Glomerular endothelial cell (primary cell): Measurements from ENCODE around the gene EXOC3L1. TPM values are rescaled to one million over a fixed set of nuclear protein-coding genes. Genes with fewer than 3 reads are reported as not detected.

ENCODE experiments used
- DNase-seq: peaks from one replicate; pipeline ENCODE4 v3.0.0-alpha.2; 2011; ENCODE audit warnings: low read depth, low spot score; ENCODE audit errors: extremely low read depth
- total RNA-seq: library from RNA; depleted of rRNA; stranded (reverse); fragments of >200 nt; gene quantifications from 2 replicates; pipeline ENCODE4 v1.2.3, GENCODE V29; 2015

The EXOC3L1 gene
- total RNA-seq, 1 donor from 2014 or later = 27.4 TPM

DNA sequence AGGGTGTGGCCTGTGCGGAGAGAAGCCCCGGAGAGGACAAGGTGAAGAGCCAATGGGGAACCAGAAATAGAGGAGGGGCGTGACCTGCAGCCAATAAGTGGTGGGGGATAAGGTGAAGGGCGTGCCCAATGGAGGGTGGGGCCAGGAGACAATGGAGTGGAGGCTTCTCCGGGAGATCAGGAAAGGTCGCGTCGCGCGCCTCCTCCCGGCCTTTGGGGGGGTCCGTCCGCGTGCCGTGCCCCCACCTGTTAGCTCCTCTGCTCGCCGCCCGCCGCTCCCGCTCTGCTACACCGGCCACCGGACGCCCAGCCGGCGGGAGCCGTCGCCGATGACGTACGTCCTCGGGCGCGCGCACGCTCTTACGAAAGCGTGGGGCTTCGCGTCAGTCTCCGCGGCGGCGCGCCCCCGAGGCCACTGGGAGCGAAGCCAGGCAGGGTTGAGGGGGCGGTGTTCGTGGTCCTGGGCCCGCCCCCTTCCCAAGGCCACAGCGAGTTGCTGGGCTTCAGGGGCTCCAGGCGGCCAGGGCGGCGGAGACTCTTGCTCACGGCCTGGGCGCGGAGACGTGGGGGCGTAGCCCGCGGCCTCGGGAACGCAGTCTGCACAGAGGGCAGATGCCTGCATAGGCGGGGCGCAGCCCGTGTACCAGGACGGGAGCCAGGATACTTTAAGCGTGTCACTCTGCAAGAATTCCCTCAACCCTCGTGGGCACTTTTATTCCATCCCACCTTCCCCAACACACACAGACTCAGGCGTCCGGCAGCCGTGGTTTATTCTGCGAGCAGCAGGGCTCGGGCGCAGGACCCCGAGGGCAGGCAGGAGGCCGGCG is 6.1 kb downstream of the EXOC3L1 start, which contains the start of gene MATCAP1:
TSS of gene MATCAP1 (minus strand) at position 337 of the 826 bp plus-strand sequence. CDS start 3,353 bp downstream, outside the sequence.
- DNase-seq = peak; percentile 73

DNA sequence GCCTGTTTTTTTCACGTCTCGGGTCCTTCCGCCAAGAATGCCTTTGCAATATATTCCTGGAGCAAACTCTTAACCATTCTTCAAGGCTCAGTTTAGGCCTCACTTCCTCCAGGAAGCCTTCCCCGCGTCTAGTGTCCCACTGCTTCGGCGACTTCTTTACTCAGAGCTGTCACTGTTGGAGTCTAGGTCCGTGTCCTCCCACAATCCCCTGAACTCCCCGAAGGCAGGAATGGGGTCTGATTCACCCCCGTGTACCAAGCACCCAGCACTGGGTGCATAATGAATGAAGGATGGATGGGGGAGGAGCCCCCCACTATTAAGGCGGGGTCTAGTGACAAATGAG is 6.7 kb downstream of the EXOC3L1 start:
- DNase-seq = no peak

DNA sequence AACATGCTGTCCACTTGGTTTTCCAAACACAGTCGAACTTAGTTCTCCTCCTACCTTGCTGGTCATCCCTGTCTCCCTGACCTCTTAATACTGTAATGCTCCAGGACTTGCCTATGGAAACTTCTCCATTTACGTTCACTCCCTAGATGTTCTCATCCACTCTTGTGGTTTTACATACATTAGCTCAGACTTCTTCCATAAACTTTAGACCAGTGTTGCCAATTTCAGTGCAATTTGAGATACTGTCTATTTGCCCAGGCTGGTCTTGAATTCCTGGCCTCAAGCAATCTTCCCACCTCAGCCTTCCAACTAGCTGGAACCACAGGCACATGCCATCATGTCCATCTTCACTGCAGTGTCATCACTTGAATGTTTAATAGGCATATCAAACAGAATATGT is 7.6 kb downstream of the EXOC3L1 start:
- DNase-seq = no peak

DNA sequence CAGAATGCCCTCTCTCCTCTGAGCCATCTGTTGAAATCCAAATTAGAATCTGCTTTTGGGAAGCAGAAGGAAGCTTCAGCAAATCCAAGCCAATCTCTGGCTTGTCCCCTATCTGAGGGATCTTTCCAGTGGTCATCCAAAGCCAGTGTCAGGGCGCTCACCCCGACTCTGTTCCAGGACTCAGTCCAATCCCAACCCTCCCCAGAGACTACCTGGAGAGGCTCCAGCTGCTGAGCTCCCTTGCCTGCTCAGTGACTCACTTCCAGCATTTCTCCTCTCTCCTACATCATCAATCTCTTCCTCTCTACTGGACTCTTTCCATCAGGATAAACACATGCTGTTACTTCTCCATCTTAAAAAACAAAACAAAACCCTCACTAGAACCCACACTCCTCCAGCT is 8.6 kb downstream of the EXOC3L1 start:
- no peak for DNase-seq

DNA sequence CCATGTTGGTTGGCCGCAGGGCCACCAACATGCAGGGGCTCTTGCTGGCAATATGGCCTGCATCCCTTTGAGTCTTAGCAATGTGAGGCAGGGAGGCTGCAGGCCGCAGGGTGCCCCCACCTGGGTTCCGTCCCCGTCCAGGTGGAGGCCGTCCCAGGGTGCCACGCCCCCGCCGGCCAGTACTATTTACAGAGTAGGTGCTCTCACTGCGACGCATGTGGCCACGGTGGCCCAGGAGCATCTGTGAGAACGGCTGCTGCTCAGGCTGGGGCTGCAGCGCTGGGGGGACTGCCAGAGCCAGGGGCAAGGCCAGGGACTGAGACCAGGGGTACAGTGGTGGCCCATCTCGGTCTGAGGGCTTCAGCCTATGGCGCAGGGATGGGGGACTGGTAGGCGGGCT is 9.8 kb downstream of the EXOC3L1 start:
- no peak for DNase-seq

DNA sequence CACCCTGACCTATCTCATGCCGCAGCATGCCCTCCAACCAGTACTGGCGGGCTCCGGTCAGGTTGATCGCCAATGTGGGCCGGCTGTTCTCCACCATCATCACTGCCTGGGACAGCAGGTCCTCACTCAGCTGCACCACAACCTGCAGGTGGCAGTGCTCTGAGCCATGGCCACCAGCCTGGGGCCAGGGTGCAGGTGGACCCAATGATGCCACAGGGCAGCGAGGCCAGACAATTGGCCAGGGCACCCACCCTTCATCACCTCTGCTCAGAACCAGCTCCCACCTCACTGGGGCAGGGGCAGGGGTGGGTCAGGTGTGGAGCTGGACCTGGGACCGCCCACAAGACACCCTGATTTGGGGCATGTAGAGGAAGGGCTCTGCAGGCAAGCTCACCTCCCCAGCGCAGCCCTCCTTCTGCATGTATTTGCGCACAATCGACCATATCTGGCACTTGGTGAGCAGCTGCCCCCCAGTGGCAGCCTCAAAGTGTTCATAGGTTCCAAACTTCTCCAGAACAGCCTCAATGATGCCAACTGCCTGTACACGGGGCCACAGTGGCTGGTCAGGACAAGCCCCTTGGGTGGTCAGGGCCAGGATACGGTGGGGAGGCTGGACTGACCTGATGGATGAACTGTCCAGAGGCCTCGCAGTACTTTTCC is 10.4 kb downstream of the EXOC3L1 start:
- DNase-seq = no peak

DNA sequence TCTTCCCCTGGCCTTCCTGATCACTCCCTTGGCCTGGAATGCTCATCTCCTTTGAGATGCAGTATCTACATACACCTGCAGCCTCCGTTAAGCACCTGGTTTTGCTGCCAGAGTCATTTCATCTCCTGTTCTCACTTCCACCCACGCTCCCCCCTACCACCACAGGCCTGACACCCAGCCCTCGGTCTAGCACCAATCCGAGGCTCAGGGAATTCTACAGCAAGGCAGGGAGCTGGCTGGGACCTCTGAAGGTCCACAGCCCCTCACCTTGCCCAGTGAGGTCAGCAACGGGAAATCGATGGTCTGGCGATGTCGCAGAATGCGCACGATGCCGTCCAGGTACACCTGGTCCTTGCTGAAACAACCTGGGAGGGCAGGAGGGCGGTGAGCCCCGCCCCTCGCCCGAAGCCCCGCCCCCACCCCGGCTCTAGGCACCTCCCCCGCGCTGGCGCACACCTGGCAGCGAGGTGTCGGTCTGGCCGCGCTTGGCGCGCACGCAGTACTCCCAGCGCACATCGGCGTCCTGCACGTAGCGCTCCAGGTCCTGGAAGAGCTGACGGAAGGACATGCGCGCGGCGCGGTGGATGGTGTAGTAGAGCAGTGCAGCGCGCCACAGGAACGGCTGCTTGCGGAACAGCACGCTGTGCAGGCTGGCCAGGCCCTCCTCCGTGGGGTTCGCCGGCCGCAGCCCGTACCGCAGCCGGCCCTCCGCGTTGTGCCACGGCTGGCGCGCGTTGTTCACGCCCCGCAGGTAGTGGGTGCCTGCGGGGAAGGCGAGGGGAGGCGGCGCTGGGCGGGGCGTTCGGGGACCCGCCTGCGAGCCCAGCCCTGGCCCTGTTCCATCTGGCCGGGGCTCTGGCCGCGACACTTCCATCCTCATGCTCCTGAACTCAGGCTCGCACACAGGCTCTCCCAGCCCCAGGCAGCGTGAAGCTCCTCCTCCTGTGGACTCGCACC is 11.9 kb downstream of the EXOC3L1 start:
- DNase-seq = no peak

DNA sequence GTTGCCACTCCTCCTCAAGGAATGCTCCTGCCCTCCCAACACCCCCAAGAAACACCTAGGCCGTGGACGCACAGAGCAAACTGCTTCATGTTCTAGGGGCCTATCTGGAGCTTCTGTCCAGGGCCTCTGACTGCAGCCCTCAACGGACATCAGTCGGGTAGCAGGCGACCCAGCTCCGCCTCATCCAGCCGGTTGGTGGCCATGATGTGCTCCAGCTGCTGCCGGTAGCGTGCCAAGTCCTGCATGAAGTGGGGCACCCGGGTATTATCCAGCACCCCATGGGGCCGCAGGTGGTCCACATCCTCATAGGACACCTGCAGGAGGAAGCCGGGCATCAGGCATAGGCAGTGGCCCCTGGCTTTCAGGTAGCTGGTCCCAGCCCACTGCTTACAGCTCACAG is 13.3 kb downstream of the EXOC3L1 start:
- DNase-seq = no peak

DNA sequence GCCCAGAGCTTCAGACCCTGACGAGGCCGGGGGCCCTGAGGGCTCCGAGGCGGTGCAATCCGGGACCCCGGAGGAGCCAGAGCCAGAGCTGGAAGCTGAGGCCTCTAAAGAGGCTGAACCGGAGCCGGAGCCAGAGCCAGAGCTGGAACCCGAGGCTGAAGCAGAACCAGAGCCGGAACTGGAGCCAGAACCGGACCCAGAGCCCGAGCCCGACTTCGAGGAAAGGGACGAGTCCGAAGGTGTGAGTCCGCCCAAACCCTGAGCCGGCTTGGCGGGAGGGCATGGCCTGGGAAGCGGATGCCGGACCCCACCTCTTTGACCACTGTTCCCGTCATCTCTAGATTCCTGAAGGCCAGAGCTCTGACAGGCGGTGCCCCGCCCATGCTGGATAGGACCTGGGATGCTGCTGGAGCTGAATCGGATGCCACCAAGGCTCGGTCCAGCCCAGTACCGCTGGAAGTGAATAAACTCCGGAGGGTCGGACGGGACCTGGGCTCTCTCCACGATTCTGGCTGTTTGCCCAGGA is 15.2 kb downstream of the EXOC3L1 start:
- no peak for DNase-seq

DNA sequence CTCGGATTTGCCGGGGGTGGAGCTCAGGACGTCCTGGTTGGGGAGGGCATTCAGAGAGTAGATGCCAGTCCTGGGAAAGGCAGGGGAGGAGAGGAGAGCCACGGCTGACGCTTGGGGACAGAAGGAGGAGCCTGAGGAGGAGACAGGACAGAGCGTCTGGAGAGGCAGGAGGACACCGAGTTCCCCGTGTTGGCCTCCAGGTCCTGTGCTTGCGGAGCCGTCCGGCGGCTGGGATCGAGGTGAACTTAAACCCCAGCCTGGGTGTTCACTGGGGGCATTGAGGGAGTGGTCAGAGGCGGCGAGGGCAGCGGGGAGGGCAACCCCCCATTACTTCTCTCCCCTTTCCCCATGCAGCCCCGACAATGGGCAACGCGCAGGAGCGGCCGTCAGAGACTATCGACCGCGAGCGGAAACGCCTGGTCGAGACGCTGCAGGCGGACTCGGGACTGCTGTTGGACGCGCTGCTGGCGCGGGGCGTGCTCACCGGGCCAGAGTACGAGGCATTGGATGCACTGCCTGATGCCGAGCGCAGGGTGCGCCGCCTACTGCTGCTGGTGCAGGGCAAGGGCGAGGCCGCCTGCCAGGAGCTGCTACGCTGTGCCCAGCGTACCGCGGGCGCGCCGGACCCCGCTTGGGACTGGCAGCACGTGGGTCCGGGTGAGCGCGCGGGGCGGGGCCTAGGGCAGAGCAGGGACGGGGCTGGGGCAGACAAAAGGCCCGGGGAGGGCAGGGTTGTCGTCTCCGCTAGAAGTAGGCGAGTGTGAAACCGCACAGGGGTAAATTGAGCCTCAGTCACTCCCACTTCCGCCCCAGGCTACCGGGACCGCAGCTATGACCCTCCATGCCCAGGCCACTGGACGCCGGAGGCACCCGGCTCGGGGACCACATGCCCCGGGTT is 15.9 kb downstream of the EXOC3L1 start:
- no peak for DNase-seq

DNA sequence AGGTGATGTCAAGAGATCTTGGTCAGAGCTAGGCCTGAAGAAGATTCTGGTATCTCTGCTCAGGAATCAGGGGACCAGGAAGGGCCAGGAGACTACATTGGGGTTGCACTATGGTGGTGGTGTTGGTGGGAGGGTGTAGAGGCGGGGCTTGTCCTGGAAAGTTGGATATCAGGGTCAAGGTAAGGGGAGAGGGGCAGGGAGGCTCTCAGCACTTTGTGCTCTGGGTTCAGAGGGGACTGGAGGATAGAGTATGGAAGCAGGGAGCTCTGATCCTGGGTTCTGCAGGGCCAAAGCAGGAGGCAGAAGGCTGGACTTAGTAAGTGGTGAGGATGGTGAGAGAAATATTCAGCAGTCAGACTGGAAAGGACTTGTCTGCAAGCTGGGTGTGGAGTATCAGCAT is 16.6 kb downstream of the EXOC3L1 start:
- no peak for DNase-seq

DNA sequence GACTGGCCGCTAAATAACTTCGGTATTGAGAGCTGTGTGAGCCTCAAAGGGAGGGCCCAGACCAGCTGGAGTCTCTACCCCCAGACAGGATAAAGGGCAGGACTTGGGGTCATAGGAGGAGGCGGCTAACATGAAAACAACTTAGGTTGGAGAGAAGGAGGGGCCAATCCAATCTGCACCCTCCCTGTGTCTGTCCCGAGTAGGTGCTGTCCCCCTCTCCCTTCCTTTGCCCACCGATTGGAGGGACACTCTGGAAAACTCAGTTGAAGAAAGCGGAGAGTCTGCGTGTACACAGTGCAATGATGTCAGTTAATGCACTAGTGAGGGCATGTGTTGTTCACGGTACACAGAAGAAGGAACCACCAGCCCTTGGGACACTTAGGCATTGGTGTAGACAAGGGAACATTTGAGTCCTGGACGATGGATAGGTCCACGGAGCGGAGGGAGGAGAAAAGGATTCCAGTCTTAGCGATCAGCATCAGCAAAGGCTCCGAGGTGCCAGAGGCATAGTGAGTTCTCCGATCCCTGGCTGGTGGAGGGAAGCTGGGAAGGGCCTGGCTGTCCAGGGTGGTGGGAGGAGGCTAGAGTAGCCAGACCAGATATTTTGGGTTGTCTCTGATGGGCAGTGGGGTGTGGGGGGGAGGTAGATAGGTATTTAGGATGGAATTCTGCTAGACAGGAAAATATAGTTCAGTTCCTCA is 18.8 kb downstream of the EXOC3L1 start:
- DNase-seq = no peak

DNA sequence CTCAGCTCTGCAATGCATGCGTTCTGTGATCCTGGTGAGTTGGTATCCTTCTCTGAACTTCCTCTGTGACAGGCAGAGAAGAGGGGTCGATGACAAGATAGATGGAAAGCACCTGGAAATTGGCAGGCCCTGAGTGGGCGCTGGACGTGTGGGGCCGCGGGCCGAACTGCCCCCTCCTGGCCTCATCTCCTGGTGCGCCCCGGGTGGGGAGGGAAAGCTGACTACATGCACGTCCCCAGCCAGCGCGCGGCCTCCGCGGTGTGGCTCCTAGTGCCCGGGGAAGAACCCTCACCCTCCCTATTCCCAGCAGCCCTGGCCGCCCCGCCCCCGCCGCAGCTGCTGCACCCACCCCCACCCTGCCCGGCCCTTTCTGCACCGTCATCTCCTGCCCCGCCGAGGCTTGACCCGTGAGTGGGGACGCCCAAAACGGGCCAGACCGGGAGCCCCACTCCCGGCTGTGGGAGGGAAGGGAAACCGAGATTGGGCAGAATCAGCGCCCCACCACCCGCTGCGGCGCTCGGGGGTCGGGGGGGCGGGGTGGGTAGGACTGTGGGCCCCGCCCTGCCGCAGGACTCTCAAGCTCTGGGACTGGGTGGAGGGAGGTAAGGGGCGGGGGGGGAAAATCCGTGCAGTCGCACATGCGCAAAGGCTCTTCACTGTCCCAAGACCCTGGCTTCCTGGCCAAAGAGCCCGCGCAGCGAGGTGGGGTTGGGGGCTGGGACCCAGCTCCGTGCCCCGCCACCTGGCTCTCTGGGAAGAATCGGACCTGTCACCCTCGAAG is 19.6 kb downstream of the EXOC3L1 start, which contains the start of gene NOL3:
TSS of gene NOL3 (plus strand) at position 371 of the 781 bp plus-strand sequence.
- DNase-seq = no peak

DNA sequence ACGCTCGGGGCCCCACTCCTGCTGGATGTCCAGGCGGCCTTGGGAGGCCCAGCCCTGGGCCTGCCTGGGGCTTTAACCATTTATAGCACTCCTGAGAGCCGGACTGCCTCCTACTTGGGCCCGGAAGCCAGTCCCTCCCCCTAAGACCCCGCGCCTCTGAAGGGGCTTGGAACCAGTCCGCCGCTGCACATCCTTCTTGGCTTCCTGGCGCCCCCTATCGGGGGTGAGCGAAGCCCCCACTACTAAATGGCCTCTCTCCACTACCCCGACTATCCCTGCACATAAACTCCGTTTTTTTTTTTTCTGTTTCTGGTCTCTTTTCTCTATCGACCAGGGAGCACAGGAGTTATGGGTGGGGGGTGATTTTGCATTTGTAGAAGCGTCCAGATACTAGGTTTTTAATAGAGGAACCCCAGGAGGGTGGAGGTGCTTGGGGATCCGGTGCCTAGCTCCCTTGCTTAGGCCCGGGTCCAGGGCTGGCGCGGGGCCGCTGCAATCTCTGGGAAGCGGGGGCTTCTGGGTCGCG is 20.2 kb downstream of the EXOC3L1 start:
- DNase-seq = no peak

DNA sequence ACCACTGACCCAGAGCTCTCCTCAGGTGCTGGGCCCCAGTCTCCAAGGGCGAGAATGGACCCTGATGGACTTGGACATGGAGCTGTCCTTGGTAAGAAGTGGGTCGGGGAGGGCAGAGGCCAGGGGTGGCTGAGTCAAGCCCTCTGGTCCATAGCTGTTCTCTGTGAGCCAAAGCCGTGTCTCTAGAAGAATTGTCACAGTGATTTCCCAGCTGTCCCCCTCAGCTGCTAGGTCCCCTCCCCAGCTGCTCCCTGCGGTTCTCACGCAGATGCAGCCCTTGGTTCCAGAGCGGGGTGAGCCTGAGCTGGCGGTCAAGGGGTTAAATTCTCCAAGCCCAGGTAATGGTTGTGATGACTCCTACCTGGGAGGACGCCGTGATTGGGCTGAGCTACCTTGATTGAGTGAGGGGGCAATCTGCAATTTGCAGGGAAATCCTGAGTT is 20.9 kb downstream of the EXOC3L1 start:
- no peak for DNase-seq

DNA sequence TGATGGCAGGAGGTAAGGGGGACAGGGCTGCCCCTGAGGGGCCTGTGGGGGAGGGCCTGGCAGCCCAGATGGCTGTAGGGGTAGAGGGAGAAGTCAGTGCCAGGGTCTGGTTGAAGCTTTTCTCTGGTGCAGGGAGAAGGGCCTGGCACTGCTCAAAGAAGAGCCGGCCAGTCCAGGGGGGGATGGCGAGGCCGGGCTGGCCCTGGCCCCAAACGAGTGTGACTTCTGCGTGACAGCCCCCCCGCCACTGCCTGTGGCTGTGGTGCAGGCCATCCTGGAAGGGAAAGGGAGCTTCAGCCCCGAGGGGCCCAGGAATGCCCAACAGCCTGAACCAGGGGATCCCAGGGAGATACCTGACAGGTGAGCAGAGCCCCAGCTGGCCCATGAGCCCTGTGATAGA is 22.3 kb downstream of the EXOC3L1 start:
- DNase-seq = no peak

DNA sequence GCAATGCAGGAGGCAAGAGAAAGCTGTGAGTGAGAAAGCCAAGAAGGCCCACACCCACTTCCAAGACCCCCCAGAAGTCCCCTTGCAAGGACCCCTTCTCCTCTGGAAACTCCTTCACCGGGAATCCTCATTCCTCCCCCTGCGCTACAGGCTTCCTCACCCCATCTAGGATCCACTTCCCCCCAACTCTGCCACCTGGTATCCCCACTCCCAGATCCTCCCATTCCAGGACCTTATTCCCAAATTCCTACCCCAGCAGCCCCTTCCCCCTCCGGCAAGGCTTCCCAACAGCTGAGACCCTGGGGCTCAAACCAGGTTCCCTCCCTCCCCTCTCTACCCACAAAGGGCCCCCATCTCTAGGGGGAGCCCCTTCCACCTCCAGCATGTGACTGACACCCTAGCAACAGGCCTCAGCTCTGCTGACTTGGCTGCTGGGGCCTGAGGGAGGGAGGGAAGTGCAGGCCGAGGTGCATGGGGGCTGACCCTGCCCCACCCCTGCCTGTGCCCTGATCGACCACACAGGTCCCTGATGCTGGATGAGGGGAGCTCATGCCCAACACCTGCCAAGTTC is 23.3 kb downstream of the EXOC3L1 start:
- no peak for DNase-seq

DNA sequence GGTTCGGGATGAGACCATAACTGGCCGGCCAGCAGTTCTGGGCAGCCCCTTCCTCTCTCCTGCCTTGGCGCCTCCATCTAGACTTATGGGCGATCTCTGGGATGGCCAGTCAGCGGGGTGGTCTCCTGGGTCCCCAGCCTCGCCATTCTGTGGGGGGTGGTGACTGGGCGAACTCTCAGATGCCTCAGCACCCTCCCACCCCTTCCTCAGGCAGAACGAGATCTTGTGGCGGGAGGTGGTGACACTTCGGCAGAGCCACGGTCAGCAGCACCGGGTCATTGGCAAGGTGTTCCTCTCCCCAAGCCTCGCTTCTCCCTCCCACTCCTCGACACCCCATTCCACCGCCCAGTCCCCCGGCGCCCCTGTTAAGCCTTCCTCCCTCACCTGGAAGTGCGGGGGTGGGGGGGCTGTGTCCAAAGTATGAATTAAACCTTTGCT is 23.8 kb downstream of the EXOC3L1 start:
- DNase-seq = no peak
